Caki2 (cell line): Measurements from ENCODE around the gene NANOS3. TPM values are rescaled to one million over a fixed set of nuclear protein-coding genes. Genes with fewer than 3 reads are reported as not detected.
"Not testable (repeated sequence)": the region's sequence is repeated elsewhere in the genome, so short reads cannot be mapped to it uniquely, and the experiment has no call there.

Experiments
- DNase-seq: peaks from one replicate; pipeline ENCODE4 v3.0.0-alpha.2; 2015; ENCODE audit warnings: low read depth
- in situ Hi-C: cut with HindIII; loops from 2 replicates; pipeline ENCODE4 v1.10.0; 2016; ENCODE audit warnings: low sequenced_read_pairs, low pct_unique_long_range_greater_than_20kb, mixed read lengths
- total RNA-seq: library from RNA; depleted of rRNA; stranded (reverse); fragments of >200 nt; shearing (Covaris generic); gene quantifications from 2 replicates; pipeline ENCODE4 v1.2.3, GENCODE V29; 2014; ENCODE audit warnings: low replicate concordance

The NANOS3 gene
- total RNA-seq, 1 experiment from 2014 or later, result not detected

DNA sequence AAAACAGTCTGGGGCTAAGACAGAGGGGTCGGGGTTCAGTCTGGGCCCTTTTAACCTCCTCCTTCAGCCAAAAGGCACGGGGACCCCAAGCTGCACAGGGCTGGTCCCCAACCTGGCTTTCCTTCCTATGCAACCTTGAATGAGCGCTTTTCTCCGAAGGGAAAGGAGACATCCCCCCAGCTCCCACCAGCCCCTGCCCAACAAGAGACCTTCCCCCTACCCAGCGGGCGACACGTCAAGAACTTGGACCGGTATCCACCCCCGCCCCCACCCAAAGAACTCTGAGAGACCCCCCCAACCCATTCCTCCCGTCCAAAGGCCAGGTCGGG lies 35.0 kb upstream of the NANOS3 start:
- in situ Hi-C loops, result no loop called here
- DNase-seq, result no peak

GRCh38 chr19:13842291-13843103 lies 34.4 kb upstream of the NANOS3 start:
- in situ Hi-C loops, result no loop called here

GRCh38 chr19:13843104-13843921 lies 33.6 kb upstream of the NANOS3 start:
- DNase-seq, result peak; percentile 98
- in situ Hi-C loops, result no loop called here

More at GRCh38 chr19:13842291-13843103, 34.4 kb upstream of the NANOS3 start:
- DNase-seq, result peak; percentile 87

- in situ Hi-C loops, result no loop called here
- DNase-seq, result no peak
These were observed 32.8 kb upstream of the NANOS3 start for GRCh38 chr19:13844130-13844631.

GRCh38 chr19:13846557-13847406 lies 30.2 kb upstream of the NANOS3 start:
- in situ Hi-C loops, result no loop called here
- peak; percentile 99 for DNase-seq

DNA sequence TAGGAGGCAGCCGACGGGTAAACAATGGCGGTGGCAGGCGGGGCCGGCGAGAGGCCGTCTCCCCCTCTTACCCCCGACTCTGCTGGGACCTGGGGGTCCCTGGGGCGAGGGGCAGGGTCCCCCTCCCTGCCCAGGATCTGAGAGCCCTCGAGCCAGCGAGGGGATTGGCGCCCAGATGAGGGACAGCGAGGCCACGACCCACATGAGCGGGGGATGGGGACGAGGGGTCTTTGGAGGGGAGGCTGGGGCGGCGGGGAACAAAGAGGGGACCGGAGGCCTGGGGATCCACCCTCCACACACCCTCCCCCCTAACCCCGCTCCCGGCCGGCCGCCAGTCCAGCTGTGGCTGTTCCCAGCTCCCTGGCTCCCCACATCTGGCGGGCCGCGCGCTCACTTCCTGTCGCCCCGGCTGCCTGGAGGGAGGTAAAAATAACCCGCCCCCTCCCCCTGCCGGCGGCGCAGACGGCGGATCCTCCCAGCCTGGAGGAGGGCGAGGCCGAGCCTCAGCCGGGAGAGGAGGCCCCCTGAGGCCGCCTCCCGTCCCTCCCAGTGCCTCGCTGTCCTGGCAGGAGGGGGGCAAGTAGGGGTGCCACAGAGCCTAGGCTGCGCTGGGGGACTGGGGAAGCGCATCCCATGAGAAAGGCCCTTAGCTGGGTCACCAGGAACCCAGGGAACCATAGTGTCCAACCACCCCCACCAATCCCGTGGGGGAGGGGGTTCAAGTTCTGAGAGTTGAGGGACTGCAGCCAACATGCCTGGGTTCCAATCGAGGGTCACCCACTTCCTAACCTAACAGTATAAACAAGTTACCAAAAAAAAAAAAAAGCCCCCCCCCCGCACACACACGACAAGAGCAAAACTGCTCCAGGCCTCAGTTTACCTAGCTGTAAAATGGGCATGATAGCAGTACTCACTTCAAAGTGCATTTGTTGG lies 29.3 kb upstream of the NANOS3 start:
- DNase-seq, result peak; percentile 99
- in situ Hi-C loops, result no loop called here

- in situ Hi-C loops, result no loop called here
- DNase-seq, result no peak
These were observed 28.6 kb upstream of the NANOS3 start for GRCh38 chr19:13848340-13848677.

- DNase-seq, result peak; percentile 56
These were observed 27.9 kb upstream of the NANOS3 start for GRCh38 chr19:13848798-13849676.

GRCh38 chr19:13849991-13850909 lies 26.7 kb upstream of the NANOS3 start:
- DNase-seq, result peak; percentile 81
- in situ Hi-C loops, result no loop called here

More at GRCh38 chr19:13848798-13849676, 27.9 kb upstream of the NANOS3 start:
- in situ Hi-C loops, result no loop called here

GRCh38 chr19:13850910-13851733 lies 25.8 kb upstream of the NANOS3 start:
- in situ Hi-C loops, result no loop called here

GRCh38 chr19:13851734-13852114 lies 25.2 kb upstream of the NANOS3 start:
- DNase-seq, in situ Hi-C loops: not testable (repeated sequence)

More at GRCh38 chr19:13850910-13851733, 25.8 kb upstream of the NANOS3 start:
- peak; percentile 99 for DNase-seq

DNA sequence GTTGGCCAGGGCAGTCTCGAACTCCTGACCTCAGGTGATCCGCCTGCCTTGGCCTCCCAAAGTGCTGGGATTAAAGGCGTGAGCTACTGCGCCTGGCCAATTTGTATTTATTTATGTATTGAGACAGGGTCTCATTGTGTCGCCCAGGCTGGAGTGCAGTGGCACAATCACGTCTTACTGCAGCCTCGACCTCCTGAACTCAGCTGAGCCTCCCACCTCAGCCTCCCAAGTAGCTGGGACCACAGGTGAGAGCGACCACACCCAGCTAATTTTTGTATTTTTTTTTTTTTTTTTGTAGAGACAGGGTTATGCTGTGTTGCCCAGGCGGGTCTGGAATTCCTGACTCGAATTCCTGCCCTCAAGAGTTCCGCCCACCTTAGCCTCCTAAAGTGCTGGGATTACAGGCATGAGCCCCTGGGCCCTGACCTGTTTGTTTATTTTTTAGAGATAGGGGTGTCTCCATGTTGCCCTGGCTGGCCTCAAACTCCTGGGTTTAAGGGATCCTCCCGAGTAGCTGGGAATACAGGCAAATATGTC lies 24.7 kb upstream of the NANOS3 start:
- in situ Hi-C loops, DNase-seq: not testable (repeated sequence)

DNA sequence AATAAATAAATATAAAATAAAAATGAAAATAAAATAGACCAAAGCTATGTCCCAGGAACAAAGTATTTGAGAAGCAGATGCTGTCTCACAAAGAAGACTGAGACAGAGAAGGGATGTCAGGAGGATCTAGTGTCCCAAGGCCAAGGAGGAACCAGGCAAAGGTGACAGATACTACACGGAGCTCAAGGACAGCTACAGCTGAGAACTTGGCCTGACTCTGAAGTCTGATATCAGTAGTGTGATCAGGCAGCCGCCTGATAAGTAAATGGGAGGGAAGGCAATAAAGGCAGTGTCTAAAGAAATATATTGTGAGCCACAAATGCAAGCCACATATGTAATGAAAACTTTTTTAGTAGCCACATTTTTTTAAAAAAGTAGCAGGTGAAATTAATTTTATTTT lies 20.4 kb upstream of the NANOS3 start:
- DNase-seq, result no peak
- in situ Hi-C loops, result no loop called here

- in situ Hi-C loops, result no loop called here
- DNase-seq, result peak; percentile 48
These were observed 17.5 kb upstream of the NANOS3 start for GRCh38 chr19:13859361-13859880.
